OCI-LY3 (cell line): ENCODE measurements around the gene PCDHB14.

ENCODE experiments used
- H2AFZ ChIP-seq: fragments of 200-600, 300-600 bp; shearing (Covaris generic); 2 replicates; pipeline ENCODE4 v1.6.0; 2014; ENCODE audit warnings: antibody characterized with exemption, low read depth, low read length
- H3K27ac ChIP-seq: fragments of 200-600, 300-600 bp; sonication (generic); 2 replicates; pipeline ENCODE4 v1.5.1; 2014; ENCODE audit warnings: mild to moderate bottlenecking, low read length, moderate library complexity, mixed read lengths
- H3K27me3 ChIP-seq: fragments of 200-600, 300-600 bp; sonication (generic); 2 replicates; pipeline ENCODE4 v1.6.1; 2014; ENCODE audit warnings: low read depth, low read length, mixed read lengths
- H3K36me3 ChIP-seq: fragments of 200-600, 300-600 bp; sonication (generic); replicated peaks from 2 replicates; pipeline ENCODE3; 2014; ENCODE audit warnings: low read depth, low read length, mixed read lengths
- H3K4me1 ChIP-seq: fragments of 300-600, 200-600 bp; sonication (generic); 2 replicates; pipeline ENCODE4 v1.6.1; 2014; ENCODE audit warnings: low read length, mixed read lengths
- H3K4me2 ChIP-seq: fragments of 200-600, 300-600 bp; sonication (generic); 2 replicates; pipeline ENCODE4 v1.6.1; 2014; ENCODE audit warnings: low read length, mixed read lengths
- H3K4me3 ChIP-seq: fragments of 300-600, 200-600 bp; sonication (generic); 2 replicates; pipeline ENCODE4 v1.5.1; 2014; ENCODE audit warnings: antibody characterized with exemption, mild to moderate bottlenecking, low read length, moderate library complexity
- H3K79me2 ChIP-seq: fragments of 300-600, 200-600 bp; shearing (Covaris generic); 2 replicates; pipeline ENCODE4 v1.6.1; 2014; ENCODE audit warnings: mild to moderate bottlenecking, low read length, mixed read lengths
- H3K9ac ChIP-seq: fragments of 300-600, 200-600 bp; shearing (Covaris generic); 2 replicates; pipeline ENCODE4 v1.6.0; 2014; ENCODE audit warnings: mild to moderate bottlenecking, low read length, moderate library complexity
- H3K9me3 ChIP-seq: fragments of 200-600, 300-600 bp; shearing (Covaris generic); 2 replicates; pipeline ENCODE4 v1.6.1; 2014; ENCODE audit warnings: low read length, mixed read lengths; ENCODE audit not compliant: insufficient read depth
- H4K20me1 ChIP-seq: fragments of 200-600, 300-600 bp; sonication (generic); 2 replicates; pipeline ENCODE4 v1.6.1; 2016; ENCODE audit warnings: low read length, mixed read lengths; ENCODE audit not compliant: insufficient read depth
- EZH2phosphoT487 ChIP-seq: fragments of 200-600 bp; shearing (Covaris generic); IDR thresholded peaks from 2 replicates; pipeline ENCODE4 v1.6.1; 2018; ENCODE audit warnings: antibody characterized with exemption, mixed run types, low read depth
- TF ChIP-seq, protein P1 (sequence below): fragments of 200-600, 300-600 bp; sonication (generic); IDR thresholded peaks from 2 replicates; pipeline ENCODE4 v1.5.1; 2014; ENCODE audit warnings: antibody characterized with exemption, low read length, low read depth

Gene PCDHB14

DNA sequence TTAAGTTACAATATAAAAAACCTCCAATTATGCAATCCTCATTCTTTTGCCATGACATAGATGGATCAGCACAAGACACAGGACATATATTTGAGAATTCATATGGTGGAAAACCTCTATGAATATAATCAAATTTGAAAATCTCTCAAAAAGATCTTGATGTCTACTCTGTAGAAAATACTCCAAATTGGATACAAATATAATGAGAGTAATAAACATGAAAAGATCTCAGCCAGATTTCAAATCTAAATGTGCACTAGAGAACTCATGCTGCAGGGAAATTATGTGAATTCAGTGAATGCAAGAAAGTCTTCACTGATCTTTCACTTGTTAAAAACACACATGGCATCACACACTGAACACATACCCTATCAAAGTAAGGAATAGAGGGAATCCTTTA, 35.8 kb downstream of the PCDHB14 start:
- Histone ChIP-seq H3K9me3 (0 out of 2 replicates have a peak, but pooled peaks cover 12% of the 10 kb centered on the region), H3K4me3 (no peak overlapping the region), H4K20me1 (no peaks in the 10 kb centered on the region), H3K36me3 (no peaks in the 10 kb centered on the region), H3K27me3 (no peaks in the 10 kb centered on the region), H3K27ac (no peak overlapping the region), H3K4me1 (no peaks in the 10 kb centered on the region), H3K79me2 (no peaks in the 10 kb centered on the region), H2AFZ (no peak overlapping the region), H3K9ac (no peak overlapping the region), H3K4me2 (no peak overlapping the region)
- TF ChIP-seq, protein P1, sequence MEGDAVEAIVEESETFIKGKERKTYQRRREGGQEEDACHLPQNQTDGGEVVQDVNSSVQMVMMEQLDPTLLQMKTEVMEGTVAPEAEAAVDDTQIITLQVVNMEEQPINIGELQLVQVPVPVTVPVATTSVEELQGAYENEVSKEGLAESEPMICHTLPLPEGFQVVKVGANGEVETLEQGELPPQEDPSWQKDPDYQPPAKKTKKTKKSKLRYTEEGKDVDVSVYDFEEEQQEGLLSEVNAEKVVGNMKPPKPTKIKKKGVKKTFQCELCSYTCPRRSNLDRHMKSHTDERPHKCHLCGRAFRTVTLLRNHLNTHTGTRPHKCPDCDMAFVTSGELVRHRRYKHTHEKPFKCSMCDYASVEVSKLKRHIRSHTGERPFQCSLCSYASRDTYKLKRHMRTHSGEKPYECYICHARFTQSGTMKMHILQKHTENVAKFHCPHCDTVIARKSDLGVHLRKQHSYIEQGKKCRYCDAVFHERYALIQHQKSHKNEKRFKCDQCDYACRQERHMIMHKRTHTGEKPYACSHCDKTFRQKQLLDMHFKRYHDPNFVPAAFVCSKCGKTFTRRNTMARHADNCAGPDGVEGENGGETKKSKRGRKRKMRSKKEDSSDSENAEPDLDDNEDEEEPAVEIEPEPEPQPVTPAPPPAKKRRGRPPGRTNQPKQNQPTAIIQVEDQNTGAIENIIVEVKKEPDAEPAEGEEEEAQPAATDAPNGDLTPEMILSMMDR, result no peak

DNA sequence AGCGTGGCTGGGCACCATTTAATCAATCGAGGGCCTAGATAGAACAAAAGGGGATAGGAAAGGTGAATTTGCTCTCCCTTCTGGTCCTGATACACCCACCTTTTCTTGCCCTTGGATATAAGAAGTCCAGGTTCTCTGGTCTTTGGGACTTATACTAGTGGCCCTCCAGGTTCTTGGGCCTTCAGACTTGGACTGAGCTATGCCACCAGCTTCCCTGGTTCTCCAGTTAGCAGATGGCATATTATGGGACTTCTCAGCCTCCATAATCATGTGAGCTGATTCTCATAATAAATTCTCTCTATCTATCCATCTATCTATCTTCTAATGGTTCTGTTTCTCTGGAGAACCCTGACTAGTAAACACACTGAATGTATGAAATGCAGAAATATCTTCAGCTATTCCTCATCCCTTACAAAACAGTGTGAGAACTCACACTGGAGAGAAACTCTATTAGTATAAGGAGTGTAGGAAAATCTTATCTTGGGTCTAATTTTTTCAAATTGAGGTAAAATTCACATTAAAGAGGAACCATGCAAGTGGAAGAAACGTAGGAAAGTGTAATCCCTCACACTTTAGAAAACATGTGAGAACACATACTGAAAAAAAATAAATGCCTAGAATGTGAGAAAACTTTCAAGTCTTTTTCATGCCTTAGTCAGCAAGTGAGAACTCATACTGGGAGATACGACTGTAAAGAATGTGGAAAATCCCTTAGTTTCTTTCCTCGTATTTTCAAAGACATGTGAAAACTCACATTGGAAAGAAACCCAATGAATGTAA, 37.5 kb downstream of the PCDHB14 start:
- no peaks in the 10 kb centered on the region for H3K79me2 ChIP-seq
- H2AFZ ChIP-seq, result no peak overlapping the region
- H3K27ac ChIP-seq, result no peak overlapping the region
- no peak overlapping the region for H3K9ac ChIP-seq
- no peak overlapping the region for H3K4me2 ChIP-seq
- H4K20me1 ChIP-seq, result no peaks in the 10 kb centered on the region
- no peaks in the 10 kb centered on the region for H3K27me3 ChIP-seq
- no peaks in the 10 kb centered on the region for H3K36me3 ChIP-seq
- H3K9me3 ChIP-seq, result 0 out of 2 replicates have a peak, but pooled peaks cover 12% of the 10 kb centered on the region
- no peak overlapping the region for H3K4me3 ChIP-seq
- TF ChIP-seq EZH2phosphoT487, result no peak
- TF ChIP-seq, protein P1, result no peak
- H3K4me1 ChIP-seq, result no peaks in the 10 kb centered on the region

DNA sequence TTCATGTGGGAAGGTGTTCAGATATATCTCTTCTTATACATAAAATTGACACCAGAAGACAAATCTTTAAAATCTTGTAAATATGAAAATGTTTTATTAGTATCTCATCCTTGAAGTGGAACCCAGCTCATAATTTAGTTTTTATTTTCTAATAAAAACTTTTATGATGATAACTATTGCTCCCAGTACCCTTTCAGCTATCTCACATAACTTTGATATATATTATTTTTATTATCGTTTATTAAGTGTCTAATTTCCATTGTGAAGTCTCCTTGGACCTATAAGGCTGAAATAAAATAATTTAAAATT, 38.0 kb downstream of the PCDHB14 start:
- Histone ChIP-seq H3K4me2 (no peak overlapping the region), H3K9me3 (0 out of 2 replicates have a peak, but pooled peaks cover 12% of the 10 kb centered on the region), H3K27ac (no peak overlapping the region), H3K36me3 (no peaks in the 10 kb centered on the region), H3K27me3 (no peaks in the 10 kb centered on the region), H3K4me1 (no peaks in the 10 kb centered on the region), H3K9ac (no peak overlapping the region), H2AFZ (no peak overlapping the region), H4K20me1 (no peaks in the 10 kb centered on the region), H3K79me2 (no peaks in the 10 kb centered on the region), H3K4me3 (no peak overlapping the region)
- TF ChIP-seq, protein P1, result no peak
- no peak for TF ChIP-seq EZH2phosphoT487

DNA sequence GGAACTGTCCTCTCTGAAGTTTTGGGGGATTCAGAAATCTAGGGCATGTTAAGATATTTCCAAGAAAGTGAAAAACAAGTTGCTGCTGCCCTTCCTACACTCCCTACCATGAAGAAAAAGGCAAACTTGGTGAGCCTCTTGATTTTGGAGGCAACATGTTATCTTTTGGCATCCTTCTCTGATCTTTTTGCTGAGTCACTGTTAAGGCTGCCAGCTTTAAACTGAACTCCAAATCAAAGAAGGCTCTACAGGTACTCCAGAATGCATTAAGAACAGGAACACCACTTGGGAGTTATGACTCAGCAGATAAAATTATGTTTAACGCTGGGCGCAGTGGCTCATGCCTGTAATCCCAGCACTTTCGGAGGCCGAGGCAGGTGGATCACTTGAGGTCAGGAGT, 46.1 kb downstream of the PCDHB14 start:
- no peak overlapping the region for H3K4me2 ChIP-seq
- H3K9ac ChIP-seq, result no peak overlapping the region
- no peaks in the 10 kb centered on the region for H3K4me1 ChIP-seq
- TF ChIP-seq, protein P1, result no peak
- TF ChIP-seq EZH2phosphoT487, result no peak
- no peaks in the 10 kb centered on the region for H3K9me3 ChIP-seq
- H3K36me3 ChIP-seq, result no peaks in the 10 kb centered on the region
- H2AFZ ChIP-seq, result no peak overlapping the region
- no peaks in the 10 kb centered on the region for H3K27me3 ChIP-seq
- H3K79me2 ChIP-seq, result no peaks in the 10 kb centered on the region
- H4K20me1 ChIP-seq, result no peaks in the 10 kb centered on the region
- no peak overlapping the region for H3K27ac ChIP-seq
- no peak overlapping the region for H3K4me3 ChIP-seq
